HFFc6 (cell line): ENCODE results near the gene ZMAT3. TPM values are rescaled to one million over a fixed set of nuclear protein-coding genes. Genes with fewer than 3 reads are reported as not detected.
"Not testable (repeated sequence)": the region's sequence is repeated elsewhere in the genome, so short reads cannot be mapped to it uniquely, and the experiment has no call there.

Source experiments
- DNase-seq: peaks from one replicate; pipeline ENCODE4 v3.0.0-alpha.2; 2018
- H3K27ac Mint-ChIP-seq: 2 replicates; pipeline ENCODE4 v1.8.0; 2020; ENCODE audit warnings: mild to moderate bottlenecking, mixed read lengths
- H3K27me3 Mint-ChIP-seq: 2 replicates; pipeline ENCODE4 v1.8.0; 2021; ENCODE audit warnings: mild to moderate bottlenecking, moderate library complexity, mixed read lengths; ENCODE audit not compliant: insufficient read depth
- H3K36me3 Mint-ChIP-seq: 2 replicates; pipeline ENCODE4 v1.8.0; 2021; ENCODE audit warnings: low read depth, mixed read lengths
- H3K4me1 Mint-ChIP-seq: 2 replicates; pipeline ENCODE4 v1.8.0; 2020; ENCODE audit warnings: low read depth, mixed read lengths
- H3K4me3 Mint-ChIP-seq: 2 replicates; pipeline ENCODE4 v1.8.0; 2020; ENCODE audit warnings: mild to moderate bottlenecking, moderate library complexity, mixed read lengths
- H3K9me3 Mint-ChIP-seq: 2 replicates; pipeline ENCODE4 v1.8.0; 2020; ENCODE audit warnings: mild to moderate bottlenecking, mixed read lengths
- total RNA-seq, 6 experiments: library from RNA; stranded (reverse); fragmentation: NEBNext Ultra II Directional; extraction: Animal tissue kit (Norgen Biotek cat#: 25700); gene quantifications; 2 replicates in 1 of 6; 3 replicates in 5 of 6; pipeline ENCODE4 v1.2.3, GENCODE V29; 2021
- TF ChIP-seq, protein P1 (sequence below): fragments of 200-600 bp; sonication (generic); IDR thresholded peaks from 2 replicates; pipeline ENCODE4 v1.5.0; 2021; ENCODE audit warnings: antibody characterized with exemption, mild to moderate bottlenecking

Gene ZMAT3
- total RNA-seq, 6 experiments from 2014 or later: 70.6 to 100 (median 83.7) TPM

DNA sequence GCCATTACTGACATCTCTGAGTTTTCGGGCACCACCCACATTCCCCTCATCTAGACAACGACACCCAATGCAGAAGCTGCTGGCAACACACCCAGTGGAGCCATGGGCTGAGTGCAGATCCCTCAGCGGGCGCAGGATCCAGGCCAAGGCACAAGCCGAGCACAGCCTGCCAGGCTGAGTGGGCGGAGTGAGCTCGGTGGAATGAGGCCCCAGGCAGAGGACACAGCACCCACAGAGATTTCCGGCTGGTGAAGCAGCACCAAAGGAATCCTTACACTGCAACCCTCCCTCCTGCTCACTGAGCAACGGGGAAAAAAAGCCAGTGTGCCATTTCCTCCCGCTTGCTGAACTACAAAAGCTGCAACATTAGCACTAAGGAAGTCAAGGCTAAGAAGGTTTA lies 34.3 kb downstream of the ZMAT3 start:
- H3K4me3 Mint-ChIP-seq: no peak overlapping the region; the same call in 1 of the 2 replicates
- H3K27ac Mint-ChIP-seq: no peak overlapping the region
- peaks cover 20% of the 10 kb centered on the region for H3K9me3 Mint-ChIP-seq
- H3K36me3 Mint-ChIP-seq: peaks cover 45% of the 10 kb centered on the region
- peak; percentile 98 for DNase-seq
- peaks cover 16% of the 10 kb centered on the region for H3K4me1 Mint-ChIP-seq
- H3K27me3 Mint-ChIP-seq: peaks cover 3% of the 10 kb centered on the region; the same call in 1 of the 2 replicates
- TF ChIP-seq, protein P1, sequence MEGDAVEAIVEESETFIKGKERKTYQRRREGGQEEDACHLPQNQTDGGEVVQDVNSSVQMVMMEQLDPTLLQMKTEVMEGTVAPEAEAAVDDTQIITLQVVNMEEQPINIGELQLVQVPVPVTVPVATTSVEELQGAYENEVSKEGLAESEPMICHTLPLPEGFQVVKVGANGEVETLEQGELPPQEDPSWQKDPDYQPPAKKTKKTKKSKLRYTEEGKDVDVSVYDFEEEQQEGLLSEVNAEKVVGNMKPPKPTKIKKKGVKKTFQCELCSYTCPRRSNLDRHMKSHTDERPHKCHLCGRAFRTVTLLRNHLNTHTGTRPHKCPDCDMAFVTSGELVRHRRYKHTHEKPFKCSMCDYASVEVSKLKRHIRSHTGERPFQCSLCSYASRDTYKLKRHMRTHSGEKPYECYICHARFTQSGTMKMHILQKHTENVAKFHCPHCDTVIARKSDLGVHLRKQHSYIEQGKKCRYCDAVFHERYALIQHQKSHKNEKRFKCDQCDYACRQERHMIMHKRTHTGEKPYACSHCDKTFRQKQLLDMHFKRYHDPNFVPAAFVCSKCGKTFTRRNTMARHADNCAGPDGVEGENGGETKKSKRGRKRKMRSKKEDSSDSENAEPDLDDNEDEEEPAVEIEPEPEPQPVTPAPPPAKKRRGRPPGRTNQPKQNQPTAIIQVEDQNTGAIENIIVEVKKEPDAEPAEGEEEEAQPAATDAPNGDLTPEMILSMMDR: no peak

GRCh38 chr3:179036626-179037300 lies 34.8 kb downstream of the ZMAT3 start:
- H3K4me1 Mint-ChIP-seq: peaks cover 14% of the 10 kb centered on the region
- H3K9me3 Mint-ChIP-seq: peaks cover 20% of the 10 kb centered on the region
- H3K36me3 Mint-ChIP-seq: peaks cover 39% of the 10 kb centered on the region
- H3K27me3 Mint-ChIP-seq: peaks cover 3% of the 10 kb centered on the region; the same call in 1 of the 2 replicates
- no peak overlapping the region for H3K27ac Mint-ChIP-seq
- no peak for DNase-seq
- no peak overlapping the region; the same call in 1 of the 2 replicates for H3K4me3 Mint-ChIP-seq
- TF ChIP-seq, protein P1: no peak

GRCh38 chr3:179036226-179036625 lies 35.4 kb downstream of the ZMAT3 start:
- H3K27me3 Mint-ChIP-seq: peaks cover 3% of the 10 kb centered on the region; the same call in 1 of the 2 replicates
- peaks cover 34% of the 10 kb centered on the region for H3K36me3 Mint-ChIP-seq
- peaks cover 9% of the 10 kb centered on the region for H3K4me1 Mint-ChIP-seq
- TF ChIP-seq, protein P1: no peak
- H3K4me3 Mint-ChIP-seq: no peak overlapping the region
- peak; percentile 45 for DNase-seq
- H3K9me3 Mint-ChIP-seq: peaks cover 14% of the 10 kb centered on the region
- no peak overlapping the region for H3K27ac Mint-ChIP-seq

DNA sequence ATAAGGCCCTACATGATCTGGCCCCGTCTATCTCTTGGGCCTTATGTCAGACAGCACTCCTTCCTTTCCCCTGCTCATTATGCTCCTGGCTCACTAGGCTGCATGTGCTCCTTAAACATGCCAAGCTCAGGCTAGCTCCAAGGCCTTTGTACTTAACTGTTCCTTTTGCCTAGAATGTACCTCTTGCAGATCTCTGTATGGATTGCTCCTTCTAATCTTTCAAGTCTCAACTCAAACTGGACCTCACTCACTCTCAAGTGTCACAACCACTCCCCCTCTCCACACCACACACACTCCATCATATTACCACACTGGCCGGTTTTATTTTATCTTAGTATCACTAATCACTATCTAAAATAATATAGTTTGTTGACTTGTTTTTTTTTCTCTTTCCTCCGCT lies 36.4 kb downstream of the ZMAT3 start:
- TF ChIP-seq, protein P1: no peak
- H3K36me3 Mint-ChIP-seq: peaks cover 24% of the 10 kb centered on the region
- peaks cover 4% of the 10 kb centered on the region for H3K9me3 Mint-ChIP-seq
- H3K27ac Mint-ChIP-seq: no peak overlapping the region
- H3K4me3 Mint-ChIP-seq: no peak overlapping the region
- no peak for DNase-seq
- H3K4me1 Mint-ChIP-seq: no peaks in the 10 kb centered on the region; the same call in 1 of the 2 replicates
- peaks cover 3% of the 10 kb centered on the region; the same call in 1 of the 2 replicates for H3K27me3 Mint-ChIP-seq

DNA sequence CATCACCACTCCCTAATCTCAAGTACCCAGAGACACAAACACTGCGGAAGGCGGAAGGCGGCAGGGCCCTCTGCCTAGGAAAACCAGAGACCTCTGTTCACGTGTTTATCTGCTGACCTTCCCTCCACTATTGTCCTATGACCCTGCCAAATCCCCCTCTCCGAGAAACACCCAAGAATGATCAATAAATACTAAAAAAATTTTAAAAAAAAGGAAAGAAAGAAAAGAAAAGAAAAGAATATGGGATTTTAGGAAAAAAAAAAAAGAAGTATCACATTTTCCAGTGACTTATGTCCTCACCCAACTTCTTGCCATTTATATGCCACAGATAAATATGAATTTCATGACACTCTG lies 38.3 kb downstream of the ZMAT3 start:
- Mint-ChIP-seq H3K36me3 (peaks cover 15% of the 10 kb centered on the region), H3K27ac (peak overlapping the region; percentile 41)
- not testable (repeated sequence) for DNase-seq, H3K9me3 Mint-ChIP-seq, H3K4me3 Mint-ChIP-seq, H3K4me1 Mint-ChIP-seq, H3K27me3 Mint-ChIP-seq

GRCh38 chr3:179032454-179033303 lies 38.9 kb downstream of the ZMAT3 start:
- not testable (repeated sequence) for H3K27me3 Mint-ChIP-seq, DNase-seq, H3K4me3 Mint-ChIP-seq, H3K9me3 Mint-ChIP-seq
- Mint-ChIP-seq H3K36me3 (peaks cover 13% of the 10 kb centered on the region), H3K4me1 (peaks cover 10% of the 10 kb centered on the region), H3K27ac (peak overlapping the region; percentile 41; the same call in 1 of the 2 replicates)
